Peyer's patch (tissue), 4 donors: ENCODE data around the gene MRTFB.

Experiments
- POLR2A ChIP-seq, 2 donors: fragments of 450-650 bp; IDR thresholded peaks; one replicate each; pipeline ENCODE4 v1.5.1; 2017; ENCODE audit warnings: antibody characterized with exemption in 2 of 2, mild to moderate bottlenecking in 2 of 2, moderate library complexity in 2 of 2
- TF ChIP-seq, protein P1 (sequence below), 6 experiments: fragments of 450-650 bp in 4 of 6; fragments of 200-600 bp in 2 of 6; sonication (generic) in 1 of 6; IDR thresholded peaks; one replicate each; pipeline ENCODE4 v1.5.1; 2017 to 2019; ENCODE audit warnings: antibody characterized with exemption in 6 of 6, mild to moderate bottlenecking in 3 of 6, moderate library complexity in 1 of 6

DNA sequence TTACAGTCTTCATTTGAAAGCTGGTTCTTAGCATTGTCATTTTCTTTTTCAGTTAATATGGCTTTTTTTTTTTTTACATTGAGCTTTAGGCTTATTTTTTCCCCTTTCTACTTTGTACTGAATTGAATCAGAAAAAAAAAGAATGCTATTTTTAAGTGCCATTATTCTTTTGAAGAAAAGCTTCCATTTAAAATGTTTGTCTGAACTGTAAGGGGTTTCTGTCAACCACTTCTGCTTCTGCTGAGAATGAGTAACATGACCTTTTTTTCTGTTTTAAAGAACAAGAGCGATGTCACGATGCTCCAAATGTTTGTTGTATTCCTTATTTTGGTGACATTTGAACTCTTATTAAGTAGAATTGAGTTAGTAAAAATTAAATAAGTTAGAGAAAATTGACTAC lies 50.0 kb downstream of the MRTFB start:
- TF ChIP-seq, protein P1, sequence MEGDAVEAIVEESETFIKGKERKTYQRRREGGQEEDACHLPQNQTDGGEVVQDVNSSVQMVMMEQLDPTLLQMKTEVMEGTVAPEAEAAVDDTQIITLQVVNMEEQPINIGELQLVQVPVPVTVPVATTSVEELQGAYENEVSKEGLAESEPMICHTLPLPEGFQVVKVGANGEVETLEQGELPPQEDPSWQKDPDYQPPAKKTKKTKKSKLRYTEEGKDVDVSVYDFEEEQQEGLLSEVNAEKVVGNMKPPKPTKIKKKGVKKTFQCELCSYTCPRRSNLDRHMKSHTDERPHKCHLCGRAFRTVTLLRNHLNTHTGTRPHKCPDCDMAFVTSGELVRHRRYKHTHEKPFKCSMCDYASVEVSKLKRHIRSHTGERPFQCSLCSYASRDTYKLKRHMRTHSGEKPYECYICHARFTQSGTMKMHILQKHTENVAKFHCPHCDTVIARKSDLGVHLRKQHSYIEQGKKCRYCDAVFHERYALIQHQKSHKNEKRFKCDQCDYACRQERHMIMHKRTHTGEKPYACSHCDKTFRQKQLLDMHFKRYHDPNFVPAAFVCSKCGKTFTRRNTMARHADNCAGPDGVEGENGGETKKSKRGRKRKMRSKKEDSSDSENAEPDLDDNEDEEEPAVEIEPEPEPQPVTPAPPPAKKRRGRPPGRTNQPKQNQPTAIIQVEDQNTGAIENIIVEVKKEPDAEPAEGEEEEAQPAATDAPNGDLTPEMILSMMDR (IDR thresholded peaks at IDR 0.05) = no peak
- TF ChIP-seq POLR2A (IDR thresholded peaks at IDR 0.05) = no peak
